Neural cell (in vitro differentiated cells): Measurements from ENCODE around the gene OR2T29.
"Not testable (repeated sequence)": the region's sequence is repeated elsewhere in the genome, so short reads cannot be mapped to it uniquely, and the experiment has no call there.

Experiments used
- CTCF ChIP-seq: fragments of 450-650 bp; IDR thresholded peaks from 2 replicates; pipeline ENCODE4 v1.5.1; 2014; ENCODE audit warnings: antibody characterized with exemption, mild to moderate bottlenecking, moderate library complexity; ENCODE audit not compliant: poor library complexity, severe bottlenecking
- RAD21 ChIP-seq: fragments of 450-650 bp; conservative IDR thresholded peaks from 2 replicates; pipeline ENCODE4 v1.6.1; 2014; ENCODE audit warnings: antibody characterized with exemption, mild to moderate bottlenecking, moderate library complexity

DNA sequence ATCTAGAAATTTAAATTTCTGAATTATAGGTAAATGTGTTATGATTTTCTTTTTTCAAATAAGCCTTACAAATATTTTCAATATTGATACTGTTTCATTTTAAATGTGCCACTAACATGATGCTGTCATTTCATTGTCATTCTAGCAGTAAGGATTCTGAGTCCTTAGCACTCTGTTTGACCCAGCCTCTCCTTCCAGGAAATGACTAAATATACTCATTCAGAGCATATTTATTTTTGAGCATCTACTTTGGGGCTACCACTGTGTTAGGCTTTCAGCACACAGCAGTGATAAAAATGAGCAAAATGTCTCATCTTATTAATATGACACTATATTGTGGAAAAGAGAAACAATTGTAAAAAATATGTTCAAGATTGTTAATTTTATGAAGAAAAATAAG is 52.4 kb downstream of the OR2T29 start:
- not testable (repeated sequence) for TF ChIP-seq CTCF, RAD21
